Hepatocyte (in vitro differentiated cells): ENCODE data around the gene APBA2. TPM values are rescaled to one million over a fixed set of nuclear protein-coding genes. Genes with fewer than 3 reads are reported as not detected.
"Not testable (repeated sequence)": the region's sequence is repeated elsewhere in the genome, so short reads cannot be mapped to it uniquely, and the experiment has no call there.

Experiments
- DNase-seq: peaks from one replicate; pipeline ENCODE4 v3.0.0-alpha.2; 2016; ENCODE audit warnings: low spot score
- H2AFZ ChIP-seq: fragments of 200-600 bp; sonication (generic); 2 replicates; pipeline ENCODE4 v1.6.0; 2016; ENCODE audit warnings: antibody characterized with exemption, mild to moderate bottlenecking
- H3K27ac ChIP-seq: fragments of 200-600 bp; sonication (generic); 2 replicates; pipeline ENCODE4 v1.5.1; 2016; ENCODE audit warnings: mild to moderate bottlenecking
- H3K27me3 ChIP-seq: fragments of 200-600 bp; sonication (generic); 2 replicates; pipeline ENCODE4 v1.6.1; 2016
- H3K36me3 ChIP-seq: fragments of 200-600 bp; sonication (generic); replicated peaks from 2 replicates; pipeline ENCODE4 v1.5.1; 2016; ENCODE audit warnings: low read depth; ENCODE audit not compliant: insufficient read depth
- H3K4me1 ChIP-seq: fragments of 200-600 bp; sonication (generic); 2 replicates; pipeline ENCODE4 v1.5.1; 2016; ENCODE audit warnings: mild to moderate bottlenecking, moderate library complexity; ENCODE audit not compliant: insufficient read depth
- H3K4me2 ChIP-seq: fragments of 200-600 bp; sonication (generic); 2 replicates; pipeline ENCODE4 v1.6.0; 2016
- H3K4me3 ChIP-seq: fragments of 200-600 bp; sonication (generic); 2 replicates; pipeline ENCODE4 v1.5.1; 2016; ENCODE audit warnings: mild to moderate bottlenecking
- H3K79me2 ChIP-seq: fragments of 200-600 bp; sonication (generic); 2 replicates; pipeline ENCODE4 v1.6.0; 2017; ENCODE audit warnings: mild to moderate bottlenecking
- H3K9me2 ChIP-seq: fragments of 200-600 bp; sonication (generic); replicated peaks from 2 replicates; pipeline ENCODE4 v1.6.0; 2017; ENCODE audit warnings: mild to moderate bottlenecking; ENCODE audit not compliant: insufficient read depth
- H3K9me3 ChIP-seq: fragments of 200-600 bp; sonication (generic); 2 replicates; pipeline ENCODE4 v1.5.1; 2016; ENCODE audit warnings: low read depth, mild to moderate bottlenecking
- H4K20me1 ChIP-seq: fragments of 200-600 bp; sonication (generic); 2 replicates; pipeline ENCODE4 v1.6.0; 2016; ENCODE audit warnings: mild to moderate bottlenecking; ENCODE audit not compliant: insufficient read depth, poor library complexity, severe bottlenecking
- EZH2 ChIP-seq: fragments of 200-600 bp; sonication (generic); IDR thresholded peaks from 2 replicates; pipeline ENCODE4 v1.6.1; 2016; ENCODE audit warnings: antibody characterized with exemption, mild to moderate bottlenecking, borderline replicate concordance
- EZH2phosphoT487 ChIP-seq: fragments of 200-600 bp; sonication (generic); IDR thresholded peaks from one replicate; pipeline ENCODE4 v1.6.1; 2018; ENCODE audit warnings: antibody characterized with exemption, mild to moderate bottlenecking, low read depth, moderate library complexity; ENCODE audit not compliant: unreplicated experiment, severe bottlenecking
- WGBS: methylation state at CpG from one replicate; pipeline ENCODE4 v1.1.6; 2016; ENCODE audit warnings: low lambda C conversion rate; ENCODE audit errors: missing lambda C conversion rate; 5-methylcytosine and 5-hydroxymethylcytosine counted together
- polyA plus RNA-seq: library from polyadenylated mRNA; unstranded; fragments of >200 nt; fragmentation: Nextera tagmentation; extraction: Ambion mirVana; gene quantifications from 2 replicates; pipeline ENCODE4 v1.2.1, GENCODE V29; 2016
- total RNA-seq: library from RNA; depleted of rRNA; stranded (reverse); fragments of >200 nt; gene quantifications from 2 replicates; pipeline ENCODE4 v1.2.3, GENCODE V29; 2014
- TF ChIP-seq, protein P1 (sequence below): fragments of 200-600 bp; sonication (generic); IDR thresholded peaks from 2 replicates; pipeline ENCODE4 v1.5.1; 2016; ENCODE audit warnings: antibody characterized with exemption, mild to moderate bottlenecking; ENCODE audit not compliant: poor library complexity

The APBA2 gene
- total and polyA plus RNA-seq, 2 experiments from 2014 or later: 8.4 to 10.1 TPM

- Histone ChIP-seq H3K4me1 (peaks cover 5% of the 10 kb centered on the region), H3K79me2 (peaks cover 3% of the 10 kb centered on the region), H3K9me3 (no peaks in the 10 kb centered on the region), H3K27me3 (peaks cover 15% of the 10 kb centered on the region), H4K20me1 (no peaks in the 10 kb centered on the region), H3K4me3 (no peak overlapping the region), H3K9me2 (no peaks in the 10 kb centered on the region), H3K27ac (no peak overlapping the region), H3K36me3 (no peaks in the 10 kb centered on the region), H2AFZ (no peak overlapping the region), H3K4me2 (no peak overlapping the region)
- DNase-seq: no peak
- TF ChIP-seq EZH2 (no peak), EZH2phosphoT487 (no peak)
- TF ChIP-seq, protein P1, sequence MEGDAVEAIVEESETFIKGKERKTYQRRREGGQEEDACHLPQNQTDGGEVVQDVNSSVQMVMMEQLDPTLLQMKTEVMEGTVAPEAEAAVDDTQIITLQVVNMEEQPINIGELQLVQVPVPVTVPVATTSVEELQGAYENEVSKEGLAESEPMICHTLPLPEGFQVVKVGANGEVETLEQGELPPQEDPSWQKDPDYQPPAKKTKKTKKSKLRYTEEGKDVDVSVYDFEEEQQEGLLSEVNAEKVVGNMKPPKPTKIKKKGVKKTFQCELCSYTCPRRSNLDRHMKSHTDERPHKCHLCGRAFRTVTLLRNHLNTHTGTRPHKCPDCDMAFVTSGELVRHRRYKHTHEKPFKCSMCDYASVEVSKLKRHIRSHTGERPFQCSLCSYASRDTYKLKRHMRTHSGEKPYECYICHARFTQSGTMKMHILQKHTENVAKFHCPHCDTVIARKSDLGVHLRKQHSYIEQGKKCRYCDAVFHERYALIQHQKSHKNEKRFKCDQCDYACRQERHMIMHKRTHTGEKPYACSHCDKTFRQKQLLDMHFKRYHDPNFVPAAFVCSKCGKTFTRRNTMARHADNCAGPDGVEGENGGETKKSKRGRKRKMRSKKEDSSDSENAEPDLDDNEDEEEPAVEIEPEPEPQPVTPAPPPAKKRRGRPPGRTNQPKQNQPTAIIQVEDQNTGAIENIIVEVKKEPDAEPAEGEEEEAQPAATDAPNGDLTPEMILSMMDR: no peak
- 97% methylated on average over 6 of the region's 10 CpGs for WGBS
Measured at GRCh38 chr15:28888900-28889299, 3.1 kb downstream of the APBA2 start.

- no peak overlapping the region for H3K4me3 ChIP-seq
- peaks cover 5% of the 10 kb centered on the region for H3K4me1 ChIP-seq
- H3K9me3 ChIP-seq: no peaks in the 10 kb centered on the region
- no peak for DNase-seq
- no peaks in the 10 kb centered on the region for H3K36me3 ChIP-seq
- H3K27ac ChIP-seq: no peak overlapping the region
- H3K4me2 ChIP-seq: no peak overlapping the region
- H3K79me2 ChIP-seq: peaks cover 3% of the 10 kb centered on the region
- peaks cover 15% of the 10 kb centered on the region for H3K27me3 ChIP-seq
- no peaks in the 10 kb centered on the region for H4K20me1 ChIP-seq
- TF ChIP-seq EZH2phosphoT487: no peak
- TF ChIP-seq, protein P1: no peak
- TF ChIP-seq EZH2: no peak
- no peak overlapping the region for H2AFZ ChIP-seq
- no peaks in the 10 kb centered on the region for H3K9me2 ChIP-seq
- 95% methylated on average over 3 of the region's 3 CpGs for WGBS
Measured at GRCh38 chr15:28889346-28889745, 3.6 kb downstream of the APBA2 start.

- H3K27me3 ChIP-seq: peaks cover 14% of the 10 kb centered on the region
- WGBS: 94% methylated on average over 6 of the region's 6 CpGs
- DNase-seq, H3K9me2 ChIP-seq, H3K9me3 ChIP-seq, H2AFZ ChIP-seq, H3K4me2 ChIP-seq, H3K4me3 ChIP-seq, H3K4me1 ChIP-seq, H3K79me2 ChIP-seq, H3K27ac ChIP-seq, H4K20me1 ChIP-seq, H3K36me3 ChIP-seq: not testable (repeated sequence)
Measured at GRCh38 chr15:28889871-28890270, 4.1 kb downstream of the APBA2 start.

GRCh38 chr15:28890291-28890690 is 4.5 kb downstream of the APBA2 start:
- WGBS: 84% methylated on average over 4 of the region's 4 CpGs

More at GRCh38 chr15:28890291-28890690, 4.5 kb downstream of the APBA2 start:
- not testable (repeated sequence) for H3K36me3 ChIP-seq, H2AFZ ChIP-seq, H4K20me1 ChIP-seq, H3K79me2 ChIP-seq, H3K27ac ChIP-seq, H3K27me3 ChIP-seq, DNase-seq, H3K4me1 ChIP-seq, H3K4me2 ChIP-seq, H3K4me3 ChIP-seq, H3K9me2 ChIP-seq, H3K9me3 ChIP-seq
